ENCODE measurements around the gene DAB2IP.

The DAB2IP gene

DNA sequence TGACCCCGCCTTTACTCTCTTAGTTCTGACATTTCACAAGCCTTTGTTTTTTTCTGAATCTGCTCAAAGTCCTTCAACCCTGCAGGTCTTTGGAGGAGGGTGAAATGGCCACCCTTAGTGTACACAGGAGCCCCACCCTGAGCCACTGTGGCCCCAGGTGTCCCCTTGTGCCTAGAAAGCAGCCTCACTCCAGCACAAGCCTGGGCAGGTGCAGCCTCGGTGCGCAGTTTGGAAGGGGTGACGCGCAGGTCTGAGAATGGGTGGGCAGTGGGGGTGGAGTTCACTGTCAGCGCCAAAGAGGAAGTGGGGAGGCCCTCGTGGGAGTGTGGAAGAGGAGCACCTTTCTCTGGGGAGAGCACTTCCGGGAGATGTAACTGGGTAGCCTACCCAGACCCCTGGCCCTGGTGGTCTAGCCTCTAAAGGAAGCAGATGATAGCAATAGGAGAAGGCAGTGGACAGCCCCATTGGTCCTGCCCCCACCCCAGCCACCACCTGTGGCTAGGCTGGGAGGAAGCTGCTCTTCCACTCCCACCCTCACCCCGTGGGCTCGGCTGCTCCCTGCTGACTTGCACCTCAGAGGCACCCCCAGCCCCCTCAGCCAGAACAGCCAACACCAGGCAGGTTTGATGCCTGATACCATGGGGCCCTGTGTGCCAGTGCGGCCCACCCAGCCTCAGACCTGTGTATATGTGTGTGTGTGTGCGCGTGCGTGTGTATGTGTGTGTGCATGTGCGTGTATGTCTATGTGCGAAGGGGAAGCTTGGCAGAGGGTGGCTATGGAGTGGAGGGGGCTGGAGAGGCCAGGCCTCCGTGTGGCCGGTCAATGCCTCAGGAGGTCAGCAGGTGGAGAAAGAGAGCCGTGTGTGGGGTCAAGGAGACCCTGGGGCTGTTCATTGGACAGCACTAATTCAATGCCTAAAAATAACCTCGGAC is 16.8 kb upstream of the DAB2IP start:
- DNase-seq (ENCODE audit: extremely low read depth, low read depth): no peak
- TF ChIP-seq, protein P1, sequence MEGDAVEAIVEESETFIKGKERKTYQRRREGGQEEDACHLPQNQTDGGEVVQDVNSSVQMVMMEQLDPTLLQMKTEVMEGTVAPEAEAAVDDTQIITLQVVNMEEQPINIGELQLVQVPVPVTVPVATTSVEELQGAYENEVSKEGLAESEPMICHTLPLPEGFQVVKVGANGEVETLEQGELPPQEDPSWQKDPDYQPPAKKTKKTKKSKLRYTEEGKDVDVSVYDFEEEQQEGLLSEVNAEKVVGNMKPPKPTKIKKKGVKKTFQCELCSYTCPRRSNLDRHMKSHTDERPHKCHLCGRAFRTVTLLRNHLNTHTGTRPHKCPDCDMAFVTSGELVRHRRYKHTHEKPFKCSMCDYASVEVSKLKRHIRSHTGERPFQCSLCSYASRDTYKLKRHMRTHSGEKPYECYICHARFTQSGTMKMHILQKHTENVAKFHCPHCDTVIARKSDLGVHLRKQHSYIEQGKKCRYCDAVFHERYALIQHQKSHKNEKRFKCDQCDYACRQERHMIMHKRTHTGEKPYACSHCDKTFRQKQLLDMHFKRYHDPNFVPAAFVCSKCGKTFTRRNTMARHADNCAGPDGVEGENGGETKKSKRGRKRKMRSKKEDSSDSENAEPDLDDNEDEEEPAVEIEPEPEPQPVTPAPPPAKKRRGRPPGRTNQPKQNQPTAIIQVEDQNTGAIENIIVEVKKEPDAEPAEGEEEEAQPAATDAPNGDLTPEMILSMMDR (IDR thresholded peaks at IDR 0.05; ENCODE audit: low read depth, low read length, missing control alignments): peak; percentile 63
- H3K4me3 ChIP-seq (replicated peaks; ENCODE audit: low read depth, low read length): no peak overlapping the region

DNA sequence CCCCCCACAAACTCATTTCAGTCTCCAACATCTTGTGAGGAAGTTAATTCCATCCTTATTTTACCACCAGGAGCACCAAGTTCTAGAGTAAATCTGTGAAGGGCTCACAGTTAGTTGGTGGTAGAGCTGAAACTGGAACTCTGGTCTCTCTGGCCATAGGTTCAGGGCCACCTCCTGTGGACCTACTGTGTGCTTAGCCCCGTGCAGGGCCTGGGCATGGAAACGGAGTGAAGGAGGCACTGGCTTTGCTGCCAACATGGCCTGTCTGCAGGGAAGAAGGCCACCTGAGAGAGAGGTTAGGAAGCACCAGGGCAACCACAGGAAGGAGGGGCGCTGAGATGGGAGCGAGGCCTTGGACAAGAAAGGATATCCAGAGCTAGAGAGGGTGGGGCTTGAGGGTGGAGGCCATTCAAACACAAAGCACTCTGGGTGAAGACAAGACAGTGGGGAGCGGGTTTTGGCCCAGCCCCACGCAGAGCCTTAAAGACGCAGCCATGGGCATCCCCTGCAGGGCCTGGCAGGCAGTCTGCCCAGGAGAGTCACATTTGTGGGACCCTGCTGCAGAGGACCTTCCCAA is 16.0 kb upstream of the DAB2IP start:
- TF ChIP-seq, protein P1 (IDR thresholded peaks at IDR 0.05; ENCODE audit: low read depth, low read length, missing control alignments): no peak
- no peak overlapping the region for H3K4me3 ChIP-seq (replicated peaks; ENCODE audit: low read depth, low read length)
- DNase-seq (ENCODE audit: extremely low read depth, low read depth): no peak

DNA sequence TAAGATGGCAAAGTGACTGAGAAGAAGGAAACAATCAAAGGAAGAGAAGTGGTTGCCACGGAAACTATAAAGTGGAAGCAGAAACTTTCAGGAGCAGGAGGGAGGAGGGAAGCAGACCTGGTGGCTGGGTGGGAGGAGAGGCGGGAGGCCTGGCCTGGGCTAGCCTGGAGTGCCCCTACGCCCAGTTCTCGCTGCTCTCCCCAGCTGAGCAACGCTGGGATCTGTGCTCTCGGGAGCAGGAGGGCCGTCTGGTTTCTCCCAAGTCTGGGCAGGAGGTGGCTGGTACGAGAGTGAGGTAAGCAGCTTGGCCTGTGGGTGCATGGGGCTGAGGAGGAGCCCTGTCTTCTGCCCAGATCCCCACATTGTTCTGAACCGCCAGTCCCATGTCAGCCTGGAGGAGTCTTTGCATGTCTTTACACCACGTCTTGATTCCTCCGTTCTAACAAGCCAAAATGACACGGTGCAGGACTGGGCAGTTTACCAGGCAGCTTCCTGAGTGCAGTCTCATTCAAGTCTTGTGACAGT is 15.0 kb upstream of the DAB2IP start:
- no peak overlapping the region for H3K4me3 ChIP-seq (replicated peaks; ENCODE audit: low read depth, low read length)
- no peak for DNase-seq (ENCODE audit: extremely low read depth, low read depth)
- TF ChIP-seq, protein P1 (IDR thresholded peaks at IDR 0.05; ENCODE audit: low read depth, low read length, missing control alignments): no peak

DNA sequence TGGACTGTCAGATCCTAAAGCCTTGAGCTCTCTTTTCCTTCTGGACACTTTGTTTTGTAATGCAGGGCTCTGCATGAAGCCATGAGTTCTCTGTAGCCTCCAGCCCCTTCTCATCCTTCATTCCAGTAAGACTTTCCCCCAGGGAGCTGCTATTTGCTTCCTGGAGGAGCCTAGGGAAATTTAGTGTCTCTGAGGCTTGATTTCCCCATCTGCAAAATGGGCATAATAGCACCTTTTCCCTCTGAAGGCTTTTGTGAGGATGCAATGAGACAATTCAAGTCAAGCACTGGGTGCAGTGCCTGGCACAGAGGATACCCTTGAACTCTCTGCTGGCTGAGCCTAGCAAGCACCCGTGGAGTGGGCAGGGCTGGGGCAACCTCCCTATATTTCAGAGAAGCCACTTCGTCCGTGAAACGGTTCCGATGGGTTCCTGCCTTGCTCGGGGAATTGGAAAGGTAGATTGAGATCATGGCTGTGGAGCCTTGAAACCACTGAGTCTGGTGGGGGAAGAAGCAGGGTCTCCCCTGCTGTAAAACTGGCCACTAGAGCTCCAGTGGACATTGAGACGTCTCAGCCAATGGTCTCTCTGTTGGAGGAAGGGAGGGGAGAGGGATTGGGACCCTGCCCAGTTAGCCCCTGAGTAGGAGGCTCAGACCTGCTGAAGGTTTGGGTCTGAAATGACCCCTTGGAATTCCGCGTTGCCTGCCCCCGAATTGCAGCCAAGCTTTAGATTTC is 14.3 kb upstream of the DAB2IP start:
- no peak overlapping the region for H3K4me3 ChIP-seq (replicated peaks; ENCODE audit: low read depth, low read length)
- TF ChIP-seq, protein P1 (IDR thresholded peaks at IDR 0.05; ENCODE audit: low read depth, low read length, missing control alignments): no peak
- no peak for DNase-seq (ENCODE audit: extremely low read depth, low read depth)

DNA sequence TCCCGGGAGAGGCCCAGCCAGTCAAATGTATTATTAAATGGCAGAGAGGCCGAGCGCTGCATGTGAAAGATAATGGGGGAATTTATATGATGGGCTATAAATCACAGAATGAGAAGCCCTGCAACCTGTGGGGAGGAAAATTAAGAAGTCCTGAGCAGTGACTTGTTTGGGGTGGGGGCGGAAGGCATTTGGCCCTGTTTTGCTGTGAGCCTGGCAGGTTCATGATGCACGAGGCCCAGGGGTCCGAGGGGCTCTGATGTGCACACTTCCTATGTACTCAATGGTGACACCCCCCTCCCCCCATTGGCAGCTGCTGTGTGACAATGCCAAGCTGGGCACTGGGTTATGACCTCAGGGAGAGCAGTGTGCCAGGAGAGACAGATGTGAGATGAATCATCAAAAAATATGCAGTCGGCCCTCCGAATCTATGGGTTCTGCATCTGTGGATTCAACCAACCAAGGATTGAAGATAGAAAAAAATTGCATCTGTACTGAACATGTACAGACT is 13.7 kb upstream of the DAB2IP start:
- TF ChIP-seq, protein P1 (IDR thresholded peaks at IDR 0.05; ENCODE audit: low read depth, low read length, missing control alignments): no peak
- DNase-seq (ENCODE audit: extremely low read depth, low read depth): no peak
- no peak overlapping the region for H3K4me3 ChIP-seq (replicated peaks; ENCODE audit: low read depth, low read length)

DNA sequence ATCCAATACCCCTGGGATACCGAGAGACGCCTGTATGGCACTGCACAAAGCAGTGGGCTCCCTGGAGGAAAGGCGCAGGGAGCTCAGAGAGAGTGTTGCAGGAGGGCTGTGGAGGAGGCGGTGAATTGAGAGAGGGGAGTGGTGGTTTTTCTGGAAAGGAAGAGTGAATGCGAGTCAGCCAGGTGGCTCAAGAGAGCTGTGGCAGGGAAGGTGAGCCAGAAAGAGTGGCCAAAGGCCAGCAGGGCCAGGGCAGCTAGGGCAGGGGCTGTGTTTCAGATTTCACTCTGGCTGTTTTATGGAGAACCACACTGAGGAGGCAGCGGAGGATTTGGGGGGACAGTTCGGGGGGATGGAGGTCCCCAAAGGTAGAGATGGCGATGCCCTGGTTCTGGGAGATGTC is 13.0 kb upstream of the DAB2IP start:
- DNase-seq (ENCODE audit: extremely low read depth, low read depth): no peak
- no peak overlapping the region for H3K4me3 ChIP-seq (replicated peaks; ENCODE audit: low read depth, low read length)
- TF ChIP-seq, protein P1 (IDR thresholded peaks at IDR 0.05; ENCODE audit: low read depth, low read length, missing control alignments): no peak
